OCI-LY7 (cell line): ENCODE results near the gene ACSM2B. TPM values are rescaled to one million over a fixed set of nuclear protein-coding genes. Genes with fewer than 3 reads are reported as not detected.
"Not testable (repeated sequence)": the region's sequence is repeated elsewhere in the genome, so short reads cannot be mapped to it uniquely, and the experiment has no call there.

Experiments used
- BruUV-seq: library from RNA; stranded (reverse); fragments of 400-500 nt; replicated peaks from 2 replicates; lab custom pipeline; 2021; lab: Mats Ljungman, UMichigan
- CTCF ChIA-PET: fragments of 300-600 bp; sonication (Branson Sonifier 250); formaldehyde crosslinking; loops from one replicate; lab custom pipeline; 2022; ENCODE audit warnings: antibody characterized with exemption; ENCODE audit not compliant: unreplicated experiment; lab: Charles Lee
- POLR2A ChIA-PET: fragments of 300-600 bp; sonication (Branson Sonifier 250); formaldehyde crosslinking; loops from one replicate; lab custom pipeline; 2022; ENCODE audit warnings: antibody characterized with exemption; lab: Charles Lee
- DNase-seq: peaks from one replicate; pipeline ENCODE4 v3.0.0-alpha.2; 2015; ENCODE audit warnings: low spot score
- H2AFZ ChIP-seq: fragments of 200-600 bp; sonication (generic), shearing (Covaris generic); 2 replicates; pipeline ENCODE4 v1.6.1; 2014; ENCODE audit warnings: mild to moderate bottlenecking, antibody characterized with exemption, low read length, moderate library complexity
- H3K27ac ChIP-seq: fragments of 200-600 bp; sonication (generic); 2 replicates; pipeline ENCODE4 v1.5.1; 2014; ENCODE audit warnings: mixed run types, low read depth, mild to moderate bottlenecking, moderate library complexity, low read length, inconsistent platforms; ENCODE audit not compliant: poor library complexity, severe bottlenecking
- H3K36me3 ChIP-seq: fragments of 200-600 bp; sonication (generic); 2 replicates; pipeline ENCODE4 v1.6.1; 2014; ENCODE audit warnings: mild to moderate bottlenecking, antibody characterized with exemption, low read length, moderate library complexity, mixed read lengths; ENCODE audit not compliant: insufficient read depth
- H3K4me1 ChIP-seq: fragments of 200-600 bp; sonication (generic); 2 replicates; pipeline ENCODE4 v1.5.1; 2014; ENCODE audit warnings: mild to moderate bottlenecking, low read length; ENCODE audit not compliant: insufficient read depth, poor library complexity, severe bottlenecking
- H3K4me2 ChIP-seq: fragments of 200-600 bp; sonication (generic); 2 replicates; pipeline ENCODE4 v1.6.1; 2014; ENCODE audit warnings: mild to moderate bottlenecking, low read length
- H3K4me3 ChIP-seq: fragments of 200-600 bp; sonication (generic); 2 replicates; pipeline ENCODE4 v1.5.1; 2014; ENCODE audit warnings: mild to moderate bottlenecking, low read depth, low read length; ENCODE audit not compliant: poor library complexity, severe bottlenecking
- H3K79me2 ChIP-seq: fragments of 200-600 bp; sonication (generic); 2 replicates; pipeline ENCODE4 v1.6.1; 2016; ENCODE audit warnings: low read depth, mild to moderate bottlenecking, low read length, moderate library complexity, mixed read lengths; ENCODE audit not compliant: insufficient read depth
- H3K9me2 ChIP-seq: fragments of 200-600 bp; sonication (generic); 2 replicates; pipeline ENCODE4 v1.6.1; 2016; ENCODE audit warnings: mild to moderate bottlenecking, low read length, mixed read lengths; ENCODE audit not compliant: insufficient read depth
- H3K9me3 ChIP-seq: fragments of 200-600 bp; sonication (generic); 2 replicates; pipeline ENCODE4 v1.6.1; 2014; ENCODE audit warnings: mild to moderate bottlenecking, mixed run types, low read length, mixed read lengths
- H4K20me1 ChIP-seq: fragments of 200-600 bp; sonication (generic); 2 replicates; pipeline ENCODE4 v1.6.1; 2014; ENCODE audit warnings: mild to moderate bottlenecking, antibody characterized with exemption, low read length, moderate library complexity, mixed read lengths; ENCODE audit not compliant: insufficient read depth
- CTCF ChIP-seq: fragments of 200-600 bp; sonication (generic); conservative IDR thresholded peaks from 2 replicates; pipeline ENCODE4 v1.5.1; 2014; ENCODE audit warnings: mild to moderate bottlenecking, antibody characterized with exemption, low read length, moderate library complexity, mixed read lengths
- EZH2phosphoT487 ChIP-seq: fragments of 200-600 bp; sonication (generic); IDR thresholded peaks from 2 replicates; pipeline ENCODE4 v1.6.1; 2018; ENCODE audit warnings: low read depth, borderline replicate concordance, mild to moderate bottlenecking, mixed run types, antibody characterized with exemption, low read length, moderate library complexity, mixed read lengths
- intact Hi-C: fragments of 100-400 bp; cut with micrococcal nuclease; formaldehyde crosslinking; loops from one replicate; pipeline ENCODE4 v1.10.0; 2022; ENCODE audit not compliant: unreplicated experiment
- small RNA-seq: library from RNA; depleted of rRNA; stranded (forward); fragments of <200 nt; gene quantifications from one replicate; pipeline ENCODE3, GENCODE V24; 2014
- total RNA-seq, 2 experiments: library from RNA; depleted of rRNA in 1 of 2; stranded (reverse); fragments of >200 nt in 1 of 2; shearing (Covaris generic) in 1 of 2; gene quantifications; 2 replicates each; pipeline ENCODE4 v1.2.3, GENCODE V29; 2014 to 2022

The ACSM2B gene
- total RNA-seq, 2 experiments from 2014 or later, result not detected

DNA sequence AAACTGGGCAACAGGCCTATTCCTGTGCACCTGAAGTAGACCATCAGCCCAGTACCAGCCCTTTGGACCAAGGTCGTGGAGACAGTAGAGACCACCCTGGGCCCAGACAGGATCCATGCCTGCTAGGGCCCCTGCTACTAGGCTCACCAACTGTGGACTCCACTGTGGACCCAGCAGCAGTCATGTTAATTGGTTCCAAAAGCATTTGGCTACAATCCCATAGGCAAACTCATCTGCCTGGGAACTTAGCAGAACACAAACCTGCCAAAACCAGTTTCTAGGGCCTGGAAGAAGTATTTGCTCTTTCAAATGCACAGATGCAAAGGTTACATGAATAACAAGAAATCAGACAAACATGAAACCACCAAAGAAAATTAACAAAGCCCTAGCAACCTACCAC, 71.7 kb downstream of the ACSM2B start:
- no peak overlapping the region for H3K4me3 ChIP-seq
- no peak overlapping the region for H2AFZ ChIP-seq
- H3K27ac ChIP-seq, result no peak overlapping the region
- H3K79me2 ChIP-seq, result no peaks in the 10 kb centered on the region
- CTCF ChIA-PET, result no interaction called here
- H3K4me1 ChIP-seq, result no peaks in the 10 kb centered on the region
- no peaks in the 10 kb centered on the region for H4K20me1 ChIP-seq
- no peak overlapping the region for H3K4me2 ChIP-seq
- intact Hi-C loops, result no loop called here
- no peak for TF ChIP-seq EZH2phosphoT487
- TF ChIP-seq CTCF, result no peak
- POLR2A ChIA-PET, result no interaction called here
- 0 out of 2 replicates have a peak, but pooled peaks cover 4% of the 10 kb centered on the region for H3K9me3 ChIP-seq
- BruUV-seq, result no TSS peak
- H3K36me3 ChIP-seq, result no peaks in the 10 kb centered on the region
- no peak for DNase-seq
- no peaks in the 10 kb centered on the region for H3K9me2 ChIP-seq

DNA sequence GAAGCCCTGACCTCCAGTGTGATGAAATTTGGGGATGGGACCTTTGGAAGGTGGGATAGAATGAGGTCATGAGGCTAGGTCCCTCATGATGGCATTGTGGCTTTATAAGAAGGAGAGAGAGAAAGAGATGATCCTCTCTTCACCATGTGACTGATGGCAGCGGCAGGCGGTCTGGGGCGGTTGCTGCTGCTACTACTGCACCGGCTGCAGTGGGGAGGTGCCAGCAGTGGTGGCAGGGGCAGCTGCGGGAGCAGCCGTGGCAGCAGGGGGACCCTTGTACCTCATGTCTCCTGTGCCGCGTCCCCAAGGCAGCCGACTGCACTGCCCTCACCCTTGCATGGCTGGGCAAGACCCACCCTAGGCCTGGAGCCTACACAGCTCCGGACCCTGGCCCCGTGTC, 84.7 kb downstream of the ACSM2B start:
- DNase-seq, result not testable (repeated sequence)

DNA sequence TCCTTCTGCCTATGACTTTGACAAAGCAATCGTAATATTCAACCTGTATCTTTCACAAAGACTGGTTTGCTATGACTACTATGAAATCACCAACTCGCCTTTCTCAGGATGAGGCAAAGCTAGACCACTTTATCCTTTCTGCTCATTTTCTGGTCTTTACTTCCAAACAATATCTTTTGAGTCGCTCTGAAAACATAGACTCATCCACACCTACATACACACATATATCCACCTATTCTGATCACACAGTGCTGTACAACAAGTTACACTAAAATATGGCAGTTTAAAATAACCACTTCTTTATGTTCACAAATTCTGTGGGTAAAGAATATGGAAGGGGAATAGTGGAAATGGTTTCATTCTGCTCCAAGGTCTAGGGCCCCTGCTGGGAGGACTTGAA, 85.2 kb downstream of the ACSM2B start:
- H2AFZ ChIP-seq, H3K4me3 ChIP-seq, H3K36me3 ChIP-seq, intact Hi-C loops, BruUV-seq, H3K4me2 ChIP-seq, POLR2A ChIA-PET, H4K20me1 ChIP-seq, H3K27ac ChIP-seq, CTCF ChIA-PET, H3K79me2 ChIP-seq, H3K9me3 ChIP-seq, H3K9me2 ChIP-seq, DNase-seq, H3K4me1 ChIP-seq: not testable (repeated sequence)

More for the DNA sequence above, 84.7 kb downstream of the ACSM2B start:
- H3K79me2 ChIP-seq, H3K9me2 ChIP-seq, H3K4me3 ChIP-seq, H3K36me3 ChIP-seq, H3K9me3 ChIP-seq, H4K20me1 ChIP-seq, intact Hi-C loops, CTCF ChIA-PET, H3K4me2 ChIP-seq, POLR2A ChIA-PET, H2AFZ ChIP-seq, H3K4me1 ChIP-seq, BruUV-seq, H3K27ac ChIP-seq: not testable (repeated sequence)

Small RNA genes lying within 50 kb of the gene (small RNA-seq; reads per million reads assigned to genes)
- not detected for gene AC141273.3

Other genes starting within 250 kb of the ACSM2B start
- gene GP2, start 248.9 kb downstream of the ACSM2B start, total RNA-seq (2014; rRNA removed; shearing (Covaris generic)), result not detected in 2 replicates
- not detected in 2 replicates for gene GP2, start 248.9 kb downstream of the ACSM2B start, total RNA-seq (2022)
- not detected in 2 replicates for gene UMOD, start 223.7 kb downstream of the ACSM2B start, total RNA-seq (2014; rRNA removed; shearing (Covaris generic))
- gene UMOD, start 223.7 kb downstream of the ACSM2B start, total RNA-seq (2022), result not detected in 2 replicates
- not detected in 2 replicates for gene PDILT, start 171.6 kb downstream of the ACSM2B start, total RNA-seq (2014; rRNA removed; shearing (Covaris generic))
- gene PDILT, start 171.6 kb downstream of the ACSM2B start, total RNA-seq (2022), result not detected in 2 replicates
- not detected in 2 replicates for gene ACSM5, start 166.8 kb downstream of the ACSM2B start, total RNA-seq (2014; rRNA removed; shearing (Covaris generic))
- not detected in 2 replicates for gene ACSM5, start 166.8 kb downstream of the ACSM2B start, total RNA-seq (2022)
- not detected in 2 replicates for gene ACSM2A, start 124.8 kb downstream of the ACSM2B start, total RNA-seq (2014; rRNA removed; shearing (Covaris generic))
- gene ACSM2A, start 124.8 kb downstream of the ACSM2B start, total RNA-seq (2022), result not detected in 2 replicates
- not detected in 2 replicates for gene ACSM1, start 121.3 kb upstream of the ACSM2B start, total RNA-seq (2014; rRNA removed; shearing (Covaris generic))
- not detected in 2 replicates for gene ACSM1, start 121.3 kb upstream of the ACSM2B start, total RNA-seq (2022)
- gene THUMPD1, start 165.5 kb upstream of the ACSM2B start, total RNA-seq (2014; rRNA removed; shearing (Covaris generic)), result 45.4 and 48.2 TPM in 2 replicates
- 47.4 and 48.3 TPM in 2 replicates for gene THUMPD1, start 165.5 kb upstream of the ACSM2B start, total RNA-seq (2022)
- 2.4 and 4.5 TPM in 2 replicates for gene ACSM3, start 187.6 kb upstream of the ACSM2B start, total RNA-seq (2014; rRNA removed; shearing (Covaris generic))
- gene ACSM3, start 187.6 kb upstream of the ACSM2B start, total RNA-seq (2022), result 2.8 and 4.0 TPM in 2 replicates
- gene ERI2, start 230.1 kb upstream of the ACSM2B start, total RNA-seq (2014; rRNA removed; shearing (Covaris generic)), result 34.3 and 48.0 TPM in 2 replicates
- 39.7 and 41.8 TPM in 2 replicates for gene ERI2, start 230.1 kb upstream of the ACSM2B start, total RNA-seq (2022)
- 26.5 and 29.7 TPM in 2 replicates for gene REXO5, start 230.2 kb upstream of the ACSM2B start, total RNA-seq (2014; rRNA removed; shearing (Covaris generic))
- 38.9 and 50.7 TPM in 2 replicates for gene REXO5, start 230.2 kb upstream of the ACSM2B start, total RNA-seq (2022)